NCI-H1436 (cell line): ENCODE results near the gene SLC30A3.

Experiments
- DNase-seq: peaks from one replicate; lab custom pipeline; 2025; lab: John Stamatoyannopoulos, UW

The SLC30A3 gene

DNA sequence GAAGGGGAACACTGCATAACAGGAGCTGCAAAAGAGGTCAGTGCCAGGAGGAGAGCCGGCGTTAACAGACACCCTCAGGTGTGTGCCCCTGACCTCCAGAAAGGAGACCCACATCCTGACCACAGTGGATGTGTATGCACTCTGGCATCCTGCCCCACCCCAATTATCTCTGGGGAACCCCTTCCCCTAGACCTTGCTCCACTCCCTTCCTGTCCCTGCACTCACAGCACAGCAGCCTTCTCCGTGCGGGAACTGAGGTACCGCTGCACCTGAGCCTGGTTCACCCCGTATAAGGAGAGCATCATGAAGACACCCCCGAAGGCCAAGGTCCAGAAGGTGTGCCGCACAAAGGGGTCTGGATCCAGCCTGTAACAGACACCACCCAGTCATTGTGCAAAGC is 58.3 kb downstream of the SLC30A3 start:
- DNase-seq = no peak

DNA sequence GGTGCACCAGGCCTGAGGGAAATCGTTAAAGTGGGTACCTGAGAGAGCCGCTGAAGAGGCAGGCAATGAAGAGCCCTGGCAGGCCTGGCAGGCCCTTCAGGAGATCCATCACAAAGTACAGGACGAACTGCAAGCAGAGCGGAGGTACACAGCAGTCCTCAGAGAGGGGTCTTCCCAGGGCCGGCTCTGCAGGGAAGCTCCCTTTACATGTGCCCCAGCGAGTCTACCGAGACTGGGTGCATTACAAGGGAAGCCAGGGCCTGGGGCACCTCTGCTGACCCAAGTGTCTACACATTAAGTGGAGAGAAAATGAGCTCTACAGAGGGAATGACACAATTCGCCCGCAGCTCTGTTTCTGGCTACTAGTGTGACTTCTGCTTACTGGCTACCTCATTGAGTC is 59.1 kb downstream of the SLC30A3 start:
- no peak for DNase-seq
